G401 (cell line): ENCODE results near the gene NDP. TPM values are rescaled to one million over a fixed set of nuclear protein-coding genes. Genes with fewer than 3 reads are reported as not detected.

Experiments
- DNase-seq: peaks from one replicate; pipeline ENCODE4 v3.0.0-alpha.2; 2015; ENCODE audit warnings: low spot score
- in situ Hi-C: cut with HindIII; loops from 2 replicates; pipeline ENCODE4 v1.10.0; 2016; ENCODE audit warnings: low sequenced_read_pairs, mixed read lengths
- total RNA-seq: library from RNA; depleted of rRNA; stranded (reverse); fragments of >200 nt; shearing (Covaris generic); gene quantifications from 2 replicates; pipeline ENCODE4 v1.2.3, GENCODE V29; 2014; rRNA removed

The NDP gene
- total RNA-seq, 1 experiment from 2014 or later, result not detected

- in situ Hi-C loops, result no loop called here
- no peak for DNase-seq
Measured at GRCh38 chrX:43909141-43909540, 64.0 kb downstream of the NDP start.

GRCh38 chrX:43899878-43900815 is 73.0 kb downstream of the NDP start:
- no peak for DNase-seq
- in situ Hi-C loops, result no loop called here

Other genes with a start within 250 kb of the NDP start
- not detected in 2 replicates for gene MAOB, start 90.9 kb downstream of the NDP start, total RNA-seq